WTC11 (cell line): Measurements from ENCODE around the gene SSRP1. TPM values are rescaled to one million over a fixed set of nuclear protein-coding genes. Genes with fewer than 3 reads are reported as not detected.

ENCODE experiments used
- ATAC-seq: fragments of 200-7000 bp; cut with Tn5 transposase; 2 replicates; pipeline ENCODE4 v1.10.0; 2021; ENCODE audit warnings: mild to moderate bottlenecking, moderate library complexity
- CTCF ChIA-PET: fragments of 300-600 bp; sonication (Branson Sonifier 250); formaldehyde crosslinking; loops from one replicate; lab custom pipeline; 2021; ENCODE audit warnings: antibody characterized with exemption; lab: Charles Lee
- POLR2A ChIA-PET: fragments of 350-600 bp; sonication (Branson Sonifier 250); formaldehyde crosslinking; loops from one replicate; lab custom pipeline; 2021; ENCODE audit warnings: antibody characterized with exemption; lab: Charles Lee
- DNase-seq: peaks from one replicate; pipeline ENCODE4 v3.0.0; 2021; ENCODE audit warnings: low spot score
- H3K27ac Mint-ChIP-seq: 2 replicates; pipeline ENCODE4 v1.8.0; 2021; ENCODE audit warnings: mixed read lengths
- H3K27me3 Mint-ChIP-seq: 2 replicates; pipeline ENCODE4 v1.8.0; 2021; ENCODE audit warnings: low read depth, mild to moderate bottlenecking, moderate library complexity, mixed read lengths
- H3K36me3 Mint-ChIP-seq: 2 replicates; pipeline ENCODE4 v1.8.0; 2021; ENCODE audit warnings: mixed read lengths
- H3K4me1 Mint-ChIP-seq: 2 replicates; pipeline ENCODE4 v1.8.0; 2022; ENCODE audit warnings: mixed read lengths
- H3K4me3 Mint-ChIP-seq: 2 replicates; pipeline ENCODE4 v1.8.0; 2021; ENCODE audit warnings: mild to moderate bottlenecking, moderate library complexity, mixed read lengths
- H3K9me3 Mint-ChIP-seq: 2 replicates; pipeline ENCODE4 v1.8.0; 2021; ENCODE audit warnings: mixed read lengths
- ATF1 ChIP-seq: sonication (generic); formaldehyde crosslinking; IDR thresholded peaks from 2 replicates; pipeline ENCODE4 v1.8.1; 2023; ENCODE audit warnings: mild to moderate bottlenecking, moderate library complexity, missing genetic modification reagents
- ATF3 ChIP-seq: sonication (generic); formaldehyde crosslinking; conservative IDR thresholded peaks from 2 replicates; pipeline ENCODE4 v1.8.1; 2022; ENCODE audit warnings: mild to moderate bottlenecking, missing genetic modification reagents
- FOXP1 ChIP-seq: sonication (generic); formaldehyde crosslinking; IDR thresholded peaks from 2 replicates; pipeline ENCODE4 v1.8.0; 2022; ENCODE audit warnings: missing genetic modification reagents, mild to moderate bottlenecking, moderate library complexity, borderline replicate concordance
- GABPB1 ChIP-seq: sonication (generic); formaldehyde crosslinking; IDR thresholded peaks from 2 replicates; pipeline ENCODE4 v1.8.1; 2023; ENCODE audit warnings: mild to moderate bottlenecking, missing genetic modification reagents
- GRHL2 ChIP-seq: fragments of 250-450 bp; sonication (Bioruptor Pico); IDR thresholded peaks from 2 replicates; pipeline ENCODE4 v1.8.0; 2022; ENCODE audit warnings: mild to moderate bottlenecking, moderate library complexity; ENCODE audit not compliant: insufficient replicate concordance, severe bottlenecking
- GTF2I ChIP-seq: fragments of 250-450 bp; sonication (Bioruptor Pico); conservative IDR thresholded peaks from 2 replicates; pipeline ENCODE4 v1.4.0; 2021; ENCODE audit warnings: mild to moderate bottlenecking
- HMGXB4 ChIP-seq: sonication (generic); formaldehyde crosslinking; IDR thresholded peaks from 2 replicates; pipeline ENCODE4 v1.8.1; 2023; ENCODE audit warnings: mild to moderate bottlenecking, moderate library complexity, missing genetic modification reagents
- NR1H2 ChIP-seq: sonication (generic); formaldehyde crosslinking; IDR thresholded peaks from 2 replicates; pipeline ENCODE4 v1.9.0; 2021; ENCODE audit warnings: mild to moderate bottlenecking, moderate library complexity, missing genetic modification reagents
- NR2C2 ChIP-seq: sonication (generic); formaldehyde crosslinking; IDR thresholded peaks from 2 replicates; pipeline ENCODE4 v1.8.0; 2022; ENCODE audit warnings: mild to moderate bottlenecking, missing genetic modification reagents
- SMAD3 ChIP-seq: sonication (generic); formaldehyde crosslinking; IDR thresholded peaks from 2 replicates; pipeline ENCODE4 v1.8.0; 2022; ENCODE audit warnings: missing genetic modification reagents, mild to moderate bottlenecking, borderline replicate concordance
- SMAD4 ChIP-seq: sonication (generic); formaldehyde crosslinking; IDR thresholded peaks from 2 replicates; pipeline ENCODE4 v1.8.0; 2022; ENCODE audit warnings: mild to moderate bottlenecking, missing genetic modification reagents
- SP1 ChIP-seq: sonication (generic); formaldehyde crosslinking; conservative IDR thresholded peaks from 2 replicates; pipeline ENCODE4 v1.8.1; 2022; ENCODE audit warnings: missing genetic modification reagents
- ZNF121 ChIP-seq: sonication (generic); formaldehyde crosslinking; IDR thresholded peaks from 2 replicates; pipeline ENCODE4 v1.8.0; 2023; ENCODE audit warnings: missing genetic modification reagents
- ZNF138 ChIP-seq: sonication (generic); formaldehyde crosslinking; conservative IDR thresholded peaks from 2 replicates; pipeline ENCODE4 v1.8.1; 2022; ENCODE audit warnings: mild to moderate bottlenecking, moderate library complexity, missing genetic modification reagents
- ZNF232 ChIP-seq: sonication (generic); formaldehyde crosslinking; IDR thresholded peaks from 2 replicates; pipeline ENCODE4 v1.8.0; 2022; ENCODE audit warnings: mild to moderate bottlenecking, missing genetic modification reagents
- ZNF671 ChIP-seq: fragments of 250-450 bp; sonication (Bioruptor Pico); IDR thresholded peaks from 2 replicates; pipeline ENCODE4 v1.8.0; 2021; ENCODE audit warnings: mild to moderate bottlenecking
- total RNA-seq: library from RNA; stranded (reverse); gene quantifications from 3 replicates; pipeline ENCODE4 v1.2.3, GENCODE V29; 2021
- TF ChIP-seq, protein P1 (sequence below): sonication (generic); formaldehyde crosslinking; IDR thresholded peaks from 2 replicates; pipeline ENCODE4 v1.8.0; 2022; ENCODE audit warnings: missing genetic modification reagents
- TF ChIP-seq, protein P2 (sequence below): fragments of 200-600 bp; IDR thresholded peaks from 2 replicates; pipeline ENCODE4 v1.8.0; 2022; ENCODE audit warnings: antibody characterized with exemption
- TF ChIP-seq, protein P3 (sequence below): sonication (generic); formaldehyde crosslinking; IDR thresholded peaks from 2 replicates; pipeline ENCODE4 v1.8.0; 2022; ENCODE audit warnings: mild to moderate bottlenecking, missing genetic modification reagents
- TF ChIP-seq, protein P4 (sequence below): sonication (generic); formaldehyde crosslinking; IDR thresholded peaks from 2 replicates; pipeline ENCODE4 v1.8.0; 2022; ENCODE audit warnings: mild to moderate bottlenecking, missing genetic modification reagents

The SSRP1 gene
- total RNA-seq, 1 experiment from 2014 or later: 228 TPM

DNA sequence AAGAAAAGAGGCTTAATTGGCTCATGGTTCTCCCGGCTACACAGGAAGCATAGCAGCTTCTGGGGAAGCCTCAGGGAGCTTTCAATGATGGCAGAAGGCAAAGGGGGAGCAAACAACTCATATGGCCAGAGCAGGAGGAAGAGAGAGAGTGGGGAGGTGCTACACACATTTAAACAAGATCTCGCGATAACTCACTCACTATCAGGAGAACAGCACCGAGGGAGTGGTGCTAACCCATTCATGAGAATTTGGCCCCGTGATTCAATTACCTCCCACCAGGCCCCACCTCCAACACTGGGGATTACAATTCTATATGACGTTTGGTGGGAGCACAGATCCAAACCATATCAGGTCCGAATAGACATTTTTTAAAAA lies 57.0 kb downstream of the SSRP1 start:
- no peak overlapping the region for H3K4me3 Mint-ChIP-seq
- peaks cover 28% of the 10 kb centered on the region for H3K36me3 Mint-ChIP-seq
- no peak overlapping the region for H3K27ac Mint-ChIP-seq
- H3K4me1 Mint-ChIP-seq: peaks cover 30% of the 10 kb centered on the region
- ChIA-PET CTCF (interaction anchor here (1.0 to 3.8 kb wide), 7 partner anchors 9 to 147 kb away, joined by 3 to 42 read pairs (median 4); no protein-coding TSS in a partner anchor), POLR2A (interaction anchor here (0.7 kb wide), 1 partner anchor 14 kb away, joined by 3 read pairs; no protein-coding TSS in a partner anchor)
- peaks cover 42% of the 10 kb centered on the region for H3K9me3 Mint-ChIP-seq
- H3K27me3 Mint-ChIP-seq: peaks cover 18% of the 10 kb centered on the region
- TF ChIP-seq ZNF138 (no peak), ZNF232 (CRISPR knock-in tag) (no peak), NR1H2 (CRISPR knock-in tag) (no peak), HMGXB4 (CRISPR knock-in tag) (no peak), SMAD3 (no peak), SP1 (CRISPR knock-in tag) (no peak), GTF2I (CRISPR knock-in tag) (no peak), GRHL2 (CRISPR knock-in tag) (no peak), ZNF671 (CRISPR knock-in tag) (no peak), NR2C2 (no peak), FOXP1 (CRISPR knock-in tag) (no peak), SMAD4 (CRISPR knock-in tag) (no peak), ATF1 (CRISPR knock-in tag) (no peak)
- TF ChIP-seq, protein P1, sequence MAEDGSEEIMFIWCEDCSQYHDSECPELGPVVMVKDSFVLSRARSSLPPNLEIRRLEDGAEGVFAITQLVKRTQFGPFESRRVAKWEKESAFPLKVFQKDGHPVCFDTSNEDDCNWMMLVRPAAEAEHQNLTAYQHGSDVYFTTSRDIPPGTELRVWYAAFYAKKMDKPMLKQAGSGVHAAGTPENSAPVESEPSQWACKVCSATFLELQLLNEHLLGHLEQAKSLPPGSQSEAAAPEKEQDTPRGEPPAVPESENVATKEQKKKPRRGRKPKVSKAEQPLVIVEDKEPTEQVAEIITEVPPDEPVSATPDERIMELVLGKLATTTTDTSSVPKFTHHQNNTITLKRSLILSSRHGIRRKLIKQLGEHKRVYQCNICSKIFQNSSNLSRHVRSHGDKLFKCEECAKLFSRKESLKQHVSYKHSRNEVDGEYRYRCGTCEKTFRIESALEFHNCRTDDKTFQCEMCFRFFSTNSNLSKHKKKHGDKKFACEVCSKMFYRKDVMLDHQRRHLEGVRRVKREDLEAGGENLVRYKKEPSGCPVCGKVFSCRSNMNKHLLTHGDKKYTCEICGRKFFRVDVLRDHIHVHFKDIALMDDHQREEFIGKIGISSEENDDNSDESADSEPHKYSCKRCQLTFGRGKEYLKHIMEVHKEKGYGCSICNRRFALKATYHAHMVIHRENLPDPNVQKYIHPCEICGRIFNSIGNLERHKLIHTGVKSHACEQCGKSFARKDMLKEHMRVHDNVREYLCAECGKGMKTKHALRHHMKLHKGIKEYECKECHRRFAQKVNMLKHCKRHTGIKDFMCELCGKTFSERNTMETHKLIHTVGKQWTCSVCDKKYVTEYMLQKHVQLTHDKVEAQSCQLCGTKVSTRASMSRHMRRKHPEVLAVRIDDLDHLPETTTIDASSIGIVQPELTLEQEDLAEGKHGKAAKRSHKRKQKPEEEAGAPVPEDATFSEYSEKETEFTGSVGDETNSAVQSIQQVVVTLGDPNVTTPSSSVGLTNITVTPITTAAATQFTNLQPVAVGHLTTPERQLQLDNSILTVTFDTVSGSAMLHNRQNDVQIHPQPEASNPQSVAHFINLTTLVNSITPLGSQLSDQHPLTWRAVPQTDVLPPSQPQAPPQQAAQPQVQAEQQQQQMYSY (CRISPR knock-in tag): no peak
- TF ChIP-seq, all 79 proteins: peak for 0
- no peak for ATAC-seq
- no peak for DNase-seq

- peaks cover 46% of the 10 kb centered on the region for H3K9me3 Mint-ChIP-seq
- peak overlapping the region; percentile 67 for H3K27ac Mint-ChIP-seq
- peak; percentile 68; the same call in 1 of the 2 replicates for TF ChIP-seq GABPB1 (CRISPR knock-in tag)
- TF ChIP-seq, protein P2, sequence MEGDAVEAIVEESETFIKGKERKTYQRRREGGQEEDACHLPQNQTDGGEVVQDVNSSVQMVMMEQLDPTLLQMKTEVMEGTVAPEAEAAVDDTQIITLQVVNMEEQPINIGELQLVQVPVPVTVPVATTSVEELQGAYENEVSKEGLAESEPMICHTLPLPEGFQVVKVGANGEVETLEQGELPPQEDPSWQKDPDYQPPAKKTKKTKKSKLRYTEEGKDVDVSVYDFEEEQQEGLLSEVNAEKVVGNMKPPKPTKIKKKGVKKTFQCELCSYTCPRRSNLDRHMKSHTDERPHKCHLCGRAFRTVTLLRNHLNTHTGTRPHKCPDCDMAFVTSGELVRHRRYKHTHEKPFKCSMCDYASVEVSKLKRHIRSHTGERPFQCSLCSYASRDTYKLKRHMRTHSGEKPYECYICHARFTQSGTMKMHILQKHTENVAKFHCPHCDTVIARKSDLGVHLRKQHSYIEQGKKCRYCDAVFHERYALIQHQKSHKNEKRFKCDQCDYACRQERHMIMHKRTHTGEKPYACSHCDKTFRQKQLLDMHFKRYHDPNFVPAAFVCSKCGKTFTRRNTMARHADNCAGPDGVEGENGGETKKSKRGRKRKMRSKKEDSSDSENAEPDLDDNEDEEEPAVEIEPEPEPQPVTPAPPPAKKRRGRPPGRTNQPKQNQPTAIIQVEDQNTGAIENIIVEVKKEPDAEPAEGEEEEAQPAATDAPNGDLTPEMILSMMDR: peak; percentile 68
- peak; percentile 82 for TF ChIP-seq ZNF121 (CRISPR knock-in tag)
- TF ChIP-seq ATF3 (CRISPR knock-in tag): no peak
- TF ChIP-seq, protein P3, sequence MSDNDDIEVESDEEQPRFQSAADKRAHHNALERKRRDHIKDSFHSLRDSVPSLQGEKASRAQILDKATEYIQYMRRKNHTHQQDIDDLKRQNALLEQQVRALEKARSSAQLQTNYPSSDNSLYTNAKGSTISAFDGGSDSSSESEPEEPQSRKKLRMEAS (CRISPR knock-in tag): peak; percentile 85
- TF ChIP-seq, protein P4, sequence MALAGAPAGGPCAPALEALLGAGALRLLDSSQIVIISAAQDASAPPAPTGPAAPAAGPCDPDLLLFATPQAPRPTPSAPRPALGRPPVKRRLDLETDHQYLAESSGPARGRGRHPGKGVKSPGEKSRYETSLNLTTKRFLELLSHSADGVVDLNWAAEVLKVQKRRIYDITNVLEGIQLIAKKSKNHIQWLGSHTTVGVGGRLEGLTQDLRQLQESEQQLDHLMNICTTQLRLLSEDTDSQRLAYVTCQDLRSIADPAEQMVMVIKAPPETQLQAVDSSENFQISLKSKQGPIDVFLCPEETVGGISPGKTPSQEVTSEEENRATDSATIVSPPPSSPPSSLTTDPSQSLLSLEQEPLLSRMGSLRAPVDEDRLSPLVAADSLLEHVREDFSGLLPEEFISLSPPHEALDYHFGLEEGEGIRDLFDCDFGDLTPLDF (CRISPR knock-in tag): no peak
- peak overlapping the region; percentile 50 for H3K4me3 Mint-ChIP-seq
- ATAC-seq (peak; percentile 94), DNase-seq (peak; percentile 83)
- H3K4me1 Mint-ChIP-seq: peaks cover 24% of the 10 kb centered on the region
- H3K27me3 Mint-ChIP-seq: peaks cover 18% of the 10 kb centered on the region
- POLR2A ChIA-PET: interaction anchor here (0.7 kb wide), 1 partner anchor 14 kb away, joined by 3 read pairs; no protein-coding TSS in a partner anchor
- H3K36me3 Mint-ChIP-seq: peaks cover 33% of the 10 kb centered on the region
- CTCF ChIA-PET: interaction anchor here (1.0 to 3.8 kb wide), 9 partner anchors 8 to 147 kb away, joined by 3 to 42 read pairs (median 4); no protein-coding TSS in a partner anchor
Observed at GRCh38 chr11:57277845-57278720, 57.6 kb downstream of the SSRP1 start.
